HFFc6 (cell line): ENCODE measurements around the gene LY86. TPM values are rescaled to one million over a fixed set of nuclear protein-coding genes. Genes with fewer than 3 reads are reported as not detected.

Experiments used
- DNase-seq: peaks from one replicate; pipeline ENCODE4 v3.0.0-alpha.2; 2018
- H3K27ac Mint-ChIP-seq: 2 replicates; pipeline ENCODE4 v1.8.0; 2020; ENCODE audit warnings: mild to moderate bottlenecking, mixed read lengths
- H3K27me3 Mint-ChIP-seq: 2 replicates; pipeline ENCODE4 v1.8.0; 2021; ENCODE audit warnings: mild to moderate bottlenecking, moderate library complexity, mixed read lengths; ENCODE audit not compliant: insufficient read depth
- H3K36me3 Mint-ChIP-seq: 2 replicates; pipeline ENCODE4 v1.8.0; 2021; ENCODE audit warnings: low read depth, mixed read lengths
- H3K4me1 Mint-ChIP-seq: 2 replicates; pipeline ENCODE4 v1.8.0; 2020; ENCODE audit warnings: low read depth, mixed read lengths
- H3K4me3 Mint-ChIP-seq: 2 replicates; pipeline ENCODE4 v1.8.0; 2020; ENCODE audit warnings: mild to moderate bottlenecking, moderate library complexity, mixed read lengths
- H3K9me3 Mint-ChIP-seq: 2 replicates; pipeline ENCODE4 v1.8.0; 2020; ENCODE audit warnings: mild to moderate bottlenecking, mixed read lengths
- CTCF ChIP-seq: fragments of 200-600 bp; sonication (generic); IDR thresholded peaks from 2 replicates; pipeline ENCODE4 v1.5.0; 2021; ENCODE audit warnings: antibody characterized with exemption, mild to moderate bottlenecking
- total RNA-seq, 6 experiments: library from RNA; stranded (reverse); fragmentation: NEBNext Ultra II Directional; extraction: Animal tissue kit (Norgen Biotek cat#: 25700); gene quantifications; 2 replicates in 1 of 6; 3 replicates in 5 of 6; pipeline ENCODE4 v1.2.3, GENCODE V29; 2021

The LY86 gene
- total RNA-seq, 6 experiments from 2014 or later = not detected

DNA sequence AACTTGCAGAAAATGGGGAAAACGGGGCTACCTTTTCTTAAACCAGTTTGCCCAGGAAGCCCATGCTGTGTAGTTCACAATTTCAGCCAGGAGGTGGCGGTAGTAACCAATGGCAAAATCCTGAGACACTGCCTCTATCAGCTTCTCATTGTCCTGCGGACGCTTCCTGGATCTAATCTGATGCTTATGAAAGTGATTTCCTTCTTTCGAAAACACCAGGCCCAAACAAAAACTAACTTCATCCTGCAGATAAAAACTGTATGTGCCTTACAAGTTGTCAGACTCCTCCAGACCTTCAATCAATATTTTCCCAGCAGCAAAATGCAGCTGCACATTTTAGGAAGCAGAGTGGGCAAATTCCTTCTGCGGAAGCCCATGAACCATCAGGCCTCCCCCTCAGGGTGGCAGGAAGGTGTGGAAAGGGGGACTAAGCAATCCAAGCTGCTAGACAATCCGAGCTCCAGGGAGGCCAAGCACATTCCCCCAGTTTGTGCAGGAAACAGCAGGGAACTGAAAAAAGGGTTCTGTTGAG, 88.5 kb downstream of the LY86 start:
- H3K27ac Mint-ChIP-seq = no peak overlapping the region
- peaks cover 8% of the 10 kb centered on the region; the same call in 1 of the 2 replicates for H3K4me1 Mint-ChIP-seq
- peaks cover 7% of the 10 kb centered on the region for H3K27me3 Mint-ChIP-seq
- H3K4me3 Mint-ChIP-seq = no peak overlapping the region
- H3K36me3 Mint-ChIP-seq = no peaks in the 10 kb centered on the region
- peak; percentile 49 for DNase-seq
- no peaks in the 10 kb centered on the region for H3K9me3 Mint-ChIP-seq
- TF ChIP-seq CTCF = peak; percentile 99

GRCh38 chr6:6678185-6678671, 89.7 kb downstream of the LY86 start:
- peak; percentile 36 for DNase-seq
- H3K4me3 Mint-ChIP-seq = no peak overlapping the region
- H3K36me3 Mint-ChIP-seq = no peaks in the 10 kb centered on the region
- peaks cover 7% of the 10 kb centered on the region for H3K27me3 Mint-ChIP-seq
- H3K27ac Mint-ChIP-seq = no peak overlapping the region
- TF ChIP-seq CTCF = no peak
- H3K4me1 Mint-ChIP-seq = peaks cover 8% of the 10 kb centered on the region; the same call in 1 of the 2 replicates
- H3K9me3 Mint-ChIP-seq = no peaks in the 10 kb centered on the region

DNA sequence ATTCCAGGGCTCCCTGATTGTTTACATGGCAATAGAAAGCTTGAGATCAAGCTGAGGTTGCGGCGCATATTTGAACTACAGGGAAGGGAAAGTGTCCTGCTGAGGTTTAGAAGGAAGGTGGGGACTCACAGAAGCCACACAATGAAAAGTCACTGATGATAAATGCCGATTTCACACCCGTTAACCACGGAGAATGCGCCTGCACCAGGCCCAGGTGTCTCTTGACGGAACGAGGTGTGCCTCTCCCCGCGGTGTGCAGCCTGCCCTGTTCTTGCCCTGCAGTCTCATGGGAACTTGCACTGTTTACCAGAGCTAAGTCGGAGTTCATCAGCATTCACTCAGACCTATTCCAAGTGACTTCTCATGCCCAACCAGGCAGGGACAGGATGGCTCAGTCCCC, 90.3 kb downstream of the LY86 start:
- Mint-ChIP-seq H3K4me1 (peaks cover 8% of the 10 kb centered on the region; the same call in 1 of the 2 replicates), H3K9me3 (no peaks in the 10 kb centered on the region), H3K27me3 (peaks cover 12% of the 10 kb centered on the region), H3K36me3 (no peaks in the 10 kb centered on the region), H3K4me3 (no peak overlapping the region), H3K27ac (no peak overlapping the region)
- no peak for TF ChIP-seq CTCF
- no peak for DNase-seq

GRCh38 chr6:6679633-6680032, 91.1 kb downstream of the LY86 start:
- peaks cover 12% of the 10 kb centered on the region for H3K27me3 Mint-ChIP-seq
- no peak for TF ChIP-seq CTCF
- H3K9me3 Mint-ChIP-seq = no peaks in the 10 kb centered on the region
- H3K36me3 Mint-ChIP-seq = no peaks in the 10 kb centered on the region
- no peak overlapping the region for H3K27ac Mint-ChIP-seq
- no peak for DNase-seq
- H3K4me1 Mint-ChIP-seq = peaks cover 8% of the 10 kb centered on the region; the same call in 1 of the 2 replicates
- no peak overlapping the region for H3K4me3 Mint-ChIP-seq

GRCh38 chr6:6680526-6680925, 92.0 kb downstream of the LY86 start:
- Mint-ChIP-seq H3K9me3 (no peaks in the 10 kb centered on the region), H3K27me3 (peaks cover 15% of the 10 kb centered on the region), H3K27ac (no peak overlapping the region), H3K4me3 (no peak overlapping the region), H3K36me3 (no peaks in the 10 kb centered on the region), H3K4me1 (peaks cover 8% of the 10 kb centered on the region; the same call in 1 of the 2 replicates)
- DNase-seq = no peak
- no peak for TF ChIP-seq CTCF
